H1 (cell line): Measurements from ENCODE around the gene CCDC63. TPM values are rescaled to one million over a fixed set of nuclear protein-coding genes. Genes with fewer than 3 reads are reported as not detected.
A peak's percentile ranks its signal among the peaks of the same experiment; 100 is the strongest.

Experiments
- ATF2 ChIP-seq: IDR thresholded peaks from 2 replicates; pipeline ENCODE4 v1.6.1; 2012; ENCODE audit warnings: low read length, inconsistent platforms
- BACH1 ChIP-seq: IDR thresholded peaks from 2 replicates; pipeline ENCODE4 v1.6.1; 2012; ENCODE audit warnings: low read length, improper control_type of control experiment
- CHD7 ChIP-seq: fragments of 300-600 bp; sonication (generic); IDR thresholded peaks from 2 replicates; pipeline ENCODE4 v1.7.1; 2012; ENCODE audit warnings: low read length, moderate library complexity, mild to moderate bottlenecking, inconsistent platforms; ENCODE audit not compliant: insufficient replicate concordance
- RNF2 ChIP-seq: fragments of 200-900, 300-1000 bp; sonication (generic); IDR thresholded peaks from 2 replicates; pipeline ENCODE4 v1.7.1; 2016; ENCODE audit warnings: borderline replicate concordance, low read depth, mild to moderate bottlenecking, antibody characterized with exemption, low read length; ENCODE audit not compliant: poor library complexity, severe bottlenecking; ENCODE audit errors: missing control alignments
- SP4 ChIP-seq: IDR thresholded peaks from 2 replicates; pipeline ENCODE4 v1.6.1; 2012; ENCODE audit warnings: low read length, inconsistent platforms
- TCF12 ChIP-seq: IDR thresholded peaks from 2 replicates; pipeline ENCODE4 v1.6.1; 2011; ENCODE audit warnings: low read depth, mild to moderate bottlenecking, low read length
- ZNF274 ChIP-seq: IDR thresholded peaks from 2 replicates; pipeline ENCODE4 v1.7.0; 2012; ENCODE audit warnings: low read length, borderline replicate concordance; ENCODE audit errors: extremely low read depth
- polyA plus RNA-seq, 7 experiments: library from polyadenylated mRNA; depleted of rRNA in 3 of 7; stranded (reverse) in 5 of 7; unstranded in 2 of 7; fragments of >200 nt in 5 of 7; fragments of 200-250 nt in 2 of 7; gene quantifications; 1 replicate in 5 of 7; 2 replicates in 1 of 7; 4 replicates in 1 of 7; pipeline versions ENCODE4 v1.2.1 to v1.2.3, GENCODE V29; 2011 to 2013; ENCODE audit warnings: missing spikeins in 2 of 7, mixed read lengths in 2 of 7
- total RNA-seq: library from RNA; stranded (reverse); fragmentation: NEBNext Ultra II Directional; extraction: Animal tissue kit (Norgen Biotek cat#: 25700); gene quantifications from 2 replicates; pipeline ENCODE4 v1.2.1, GENCODE V29; 2021

Gene CCDC63
- total and polyA plus RNA-seq, 2 of the 8 experiments (the other 6 are each of a cell fraction or from before 2014, with no cell fraction given) = 0.42 to 0.93 TPM

- TF ChIP-seq CHD7 (no peak), ATF2 (no peak), BACH1 (no peak), TCF12 (no peak), ZNF274 (no peak), RNF2 (no peak), SP4 (0 out of 2 replicates have a peak, but pooled peaks have one; percentile 29)
These were observed at the start of gene CCDC63 (continued) for GRCh38 chr12:110846615-110847566.
